Measurements from ENCODE around the gene DHRS11. TPM values are rescaled to one million over a fixed set of nuclear protein-coding genes. Genes with fewer than 3 reads are reported as not detected.

The DHRS11 gene
- total RNA-seq, 4 donors from 2014 or later, result 9.0 to 11.1 (median 10.2) TPM

DNA sequence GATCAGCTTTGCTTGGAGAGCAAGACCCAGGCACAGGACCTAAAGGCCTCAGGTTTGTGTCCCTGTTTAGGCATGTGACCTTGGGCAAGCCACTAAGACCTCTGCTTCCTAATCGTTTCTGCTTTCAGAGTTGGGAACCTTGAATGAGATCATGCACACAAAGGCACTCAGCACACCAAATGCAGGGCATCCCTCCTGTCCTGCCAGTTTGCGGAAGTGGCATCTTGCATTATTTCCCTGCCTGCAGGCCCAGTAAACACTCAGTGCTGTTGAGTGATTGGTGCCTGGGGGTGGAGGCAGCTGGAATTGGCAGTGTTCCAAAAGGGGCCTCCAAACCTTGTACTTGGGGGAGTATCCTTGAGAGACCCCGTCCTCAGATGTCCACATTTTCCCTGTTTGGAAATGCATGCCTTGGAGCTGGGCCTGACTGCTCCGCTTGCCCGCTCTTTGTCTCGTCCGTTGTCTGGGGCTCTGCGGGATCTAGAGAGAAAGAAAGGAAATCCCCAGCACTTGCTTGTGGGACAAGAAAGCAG, 38.4 kb downstream of the DHRS11 start:
- TF ChIP-seq, protein P1, sequence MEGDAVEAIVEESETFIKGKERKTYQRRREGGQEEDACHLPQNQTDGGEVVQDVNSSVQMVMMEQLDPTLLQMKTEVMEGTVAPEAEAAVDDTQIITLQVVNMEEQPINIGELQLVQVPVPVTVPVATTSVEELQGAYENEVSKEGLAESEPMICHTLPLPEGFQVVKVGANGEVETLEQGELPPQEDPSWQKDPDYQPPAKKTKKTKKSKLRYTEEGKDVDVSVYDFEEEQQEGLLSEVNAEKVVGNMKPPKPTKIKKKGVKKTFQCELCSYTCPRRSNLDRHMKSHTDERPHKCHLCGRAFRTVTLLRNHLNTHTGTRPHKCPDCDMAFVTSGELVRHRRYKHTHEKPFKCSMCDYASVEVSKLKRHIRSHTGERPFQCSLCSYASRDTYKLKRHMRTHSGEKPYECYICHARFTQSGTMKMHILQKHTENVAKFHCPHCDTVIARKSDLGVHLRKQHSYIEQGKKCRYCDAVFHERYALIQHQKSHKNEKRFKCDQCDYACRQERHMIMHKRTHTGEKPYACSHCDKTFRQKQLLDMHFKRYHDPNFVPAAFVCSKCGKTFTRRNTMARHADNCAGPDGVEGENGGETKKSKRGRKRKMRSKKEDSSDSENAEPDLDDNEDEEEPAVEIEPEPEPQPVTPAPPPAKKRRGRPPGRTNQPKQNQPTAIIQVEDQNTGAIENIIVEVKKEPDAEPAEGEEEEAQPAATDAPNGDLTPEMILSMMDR (IDR thresholded peaks at IDR 0.05), result no peak
- no peak for TF ChIP-seq POLR2A (IDR thresholded peaks at IDR 0.05)
- intact Hi-C loops (cut with DNase I), result loop anchor here (5.0 kb wide), 1 partner anchor 417 kb away; no protein-coding TSS in a partner anchor
- Histone ChIP-seq H3K4me1 (peaks cover 0 to 7% (median 3%) of the 10 kb centered on the region in 3 donors), H3K27ac (no peak overlapping the region), H3K27me3 (peaks cover 0 to 63% (median 0%) of the 10 kb centered on the region in 4 donors), H3K36me3 (no peaks in the 10 kb centered on the region), H3K4me3 (no peak overlapping the region), H3K9me3 (no peaks in the 10 kb centered on the region)
- DNase-seq, result no peak
- WGBS, 2 donors, result 62 to 90% methylated on average over 3 to 4 of the region's 8 CpGs

DNA sequence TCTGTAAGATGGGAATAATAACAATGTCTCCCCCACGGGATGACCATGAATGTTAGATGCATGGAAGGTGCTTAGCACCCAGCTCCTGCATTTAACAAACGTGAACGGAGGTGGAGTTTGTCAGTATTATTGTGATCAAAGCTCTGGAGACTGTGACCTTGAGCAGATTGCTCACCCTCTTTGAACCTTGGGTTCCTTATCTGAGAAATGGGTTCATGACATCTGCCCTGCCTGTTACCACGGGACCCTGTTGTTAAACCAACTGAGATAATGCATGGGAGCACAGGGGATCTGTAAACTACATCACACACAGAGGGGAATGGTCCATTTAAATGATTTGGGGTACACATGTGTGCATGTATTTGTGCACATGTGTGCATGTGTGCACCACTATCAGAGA, 39.3 kb downstream of the DHRS11 start:
- WGBS, 2 donors, result 68 to 73% methylated on average over 3 to 4 of the region's 4 CpGs
- Histone ChIP-seq H3K27ac (no peak overlapping the region), H3K4me1 (peaks cover 0 to 7% (median 3%) of the 10 kb centered on the region in 3 donors)

GRCh38 chr17:36632916-36633771, 41.5 kb downstream of the DHRS11 start:
- no peak for TF ChIP-seq POLR2A (IDR thresholded peaks at IDR 0.05)
- TF ChIP-seq, protein P1 (IDR thresholded peaks at IDR 0.05), result no peak
- no peak overlapping the region for H3K4me3 ChIP-seq
- H3K36me3 ChIP-seq, result no peaks in the 10 kb centered on the region
- peaks cover 0 to 94% (median 0%) of the 10 kb centered on the region in 4 donors for H3K27me3 ChIP-seq
- H3K27ac ChIP-seq, result no peak overlapping the region
- intact Hi-C loops (cut with DNase I), result loop anchor here (5.0 kb wide), 1 partner anchor 414 kb away; no protein-coding TSS in a partner anchor
- no peaks in the 10 kb centered on the region for H3K9me3 ChIP-seq
- H3K4me1 ChIP-seq, result peaks cover 0 to 7% (median 3%) of the 10 kb centered on the region in 3 donors
- DNase-seq, result no peak
- WGBS, 2 donors, result 33 to 44% methylated on average over 16 to 17 of the region's 18 CpGs

More for the DNA sequence above, 39.3 kb downstream of the DHRS11 start:
- intact Hi-C loops (cut with DNase I), result loop anchor here (5.0 kb wide), 1 partner anchor 416 kb away; no protein-coding TSS in a partner anchor
- TF ChIP-seq, protein P1 (IDR thresholded peaks at IDR 0.05), result no peak
- no peak for TF ChIP-seq POLR2A (IDR thresholded peaks at IDR 0.05)
- peaks cover 0 to 73% (median 0%) of the 10 kb centered on the region in 4 donors for H3K27me3 ChIP-seq
- H3K4me3 ChIP-seq, result no peak overlapping the region
- H3K9me3 ChIP-seq, result no peaks in the 10 kb centered on the region
- no peaks in the 10 kb centered on the region for H3K36me3 ChIP-seq
- DNase-seq, result no peak

- 85 to 90% methylated on average over 1 to 2 of the region's 2 CpGs for WGBS, 2 donors
- Histone ChIP-seq H3K9me3 (no peaks in the 10 kb centered on the region), H3K36me3 (no peaks in the 10 kb centered on the region), H3K27me3 (peaks cover 21 to 100% (median 24%) of the 10 kb centered on the region in 4 donors), H3K4me1 (peaks cover 9 to 19% (median 13%) of the 10 kb centered on the region in 3 donors), H3K27ac (no peak overlapping the region), H3K4me3 (no peak overlapping the region)
- intact Hi-C loops (cut with DNase I), result no loop called here
- no peak for TF ChIP-seq POLR2A (IDR thresholded peaks at IDR 0.05)
- TF ChIP-seq, protein P1 (IDR thresholded peaks at IDR 0.05), result no peak
- DNase-seq, result no peak
These were observed 48.7 kb downstream of the DHRS11 start for GRCh38 chr17:36640346-36640745.

DNA sequence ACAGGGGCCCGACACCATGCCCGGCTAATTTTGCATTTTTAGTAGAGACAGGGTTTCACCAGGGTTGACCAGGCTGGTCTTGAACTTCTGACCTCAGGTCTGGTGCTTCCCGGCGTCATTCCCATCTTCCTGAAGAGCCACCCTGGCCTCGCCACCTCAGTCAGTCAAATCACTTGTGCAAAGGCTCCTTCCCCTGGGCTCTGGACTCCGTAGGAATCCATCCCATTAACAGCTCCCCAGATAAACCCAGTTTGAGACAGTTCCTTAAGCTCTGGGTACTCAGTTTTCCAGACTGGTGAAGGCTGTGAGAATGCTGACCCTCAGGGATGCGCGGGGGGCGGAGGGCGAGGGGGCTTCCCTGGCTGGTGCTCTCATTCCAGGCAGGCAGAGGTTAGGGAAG, 49.2 kb downstream of the DHRS11 start:
- H3K27me3 ChIP-seq, result peaks cover 21 to 100% (median 24%) of the 10 kb centered on the region in 4 donors
- no peak overlapping the region for H3K4me3 ChIP-seq
- WGBS, 2 donors, result 84% methylated on average over 5 to 6 of the region's 10 CpGs
- H3K27ac ChIP-seq, result no peak overlapping the region
- H3K9me3 ChIP-seq, result no peaks in the 10 kb centered on the region
- H3K36me3 ChIP-seq, result no peaks in the 10 kb centered on the region
- H3K4me1 ChIP-seq, result peaks cover 9 to 19% (median 13%) of the 10 kb centered on the region in 3 donors
- no peak for DNase-seq
- TF ChIP-seq POLR2A (IDR thresholded peaks at IDR 0.05), result no peak
- TF ChIP-seq, protein P1 (IDR thresholded peaks at IDR 0.05), result no peak
- intact Hi-C loops (cut with DNase I), result no loop called here

Data from esophagus squamous epithelium (tissue), 5 donors.